HG03565 (cell line): ENCODE data around the gene SLC39A9.
"Not testable (repeated sequence)": the region's sequence is repeated elsewhere in the genome, so short reads cannot be mapped to it uniquely, and the experiment has no call there.

Experiments used
- ATAC-seq: cut with Tn5 transposase; IDR thresholded peaks from one replicate; pipeline ENCODE4 v1.9.1; 2021; ENCODE audit warnings: mild to moderate bottlenecking, moderate library complexity; ENCODE audit not compliant: unreplicated experiment

Gene SLC39A9

GRCh38 chr14:69497866-69498265 is 99.4 kb downstream of the SLC39A9 start:
- ATAC-seq = not testable (repeated sequence)

- not testable (repeated sequence) for ATAC-seq
These were observed 99.8 kb downstream of the SLC39A9 start for GRCh38 chr14:69498286-69498685.

- ATAC-seq = no peak
These were observed 100.9 kb downstream of the SLC39A9 start for GRCh38 chr14:69499436-69499835.

- ATAC-seq = no peak
These were observed 101.6 kb downstream of the SLC39A9 start for GRCh38 chr14:69500096-69500495.

GRCh38 chr14:69500736-69501135 is 102.2 kb downstream of the SLC39A9 start:
- no peak for ATAC-seq

GRCh38 chr14:69501423-69501838 is 102.9 kb downstream of the SLC39A9 start:
- ATAC-seq = no peak

GRCh38 chr14:69504775-69505174 is 106.3 kb downstream of the SLC39A9 start:
- ATAC-seq = no peak

- ATAC-seq = no peak
These were observed 107.1 kb downstream of the SLC39A9 start for GRCh38 chr14:69505338-69506240.

GRCh38 chr14:69506241-69506595 is 107.7 kb downstream of the SLC39A9 start:
- ATAC-seq = no peak
